ENCODE results near the gene CEP85L. TPM values are rescaled to one million over a fixed set of nuclear protein-coding genes. Genes with fewer than 3 reads are reported as not detected.

Gene CEP85L
- total and polyA plus RNA-seq, 2 donors (not counting 1 experiment from before 2014, with no cell fraction given) = 7.3 to 22.0 TPM

DNA sequence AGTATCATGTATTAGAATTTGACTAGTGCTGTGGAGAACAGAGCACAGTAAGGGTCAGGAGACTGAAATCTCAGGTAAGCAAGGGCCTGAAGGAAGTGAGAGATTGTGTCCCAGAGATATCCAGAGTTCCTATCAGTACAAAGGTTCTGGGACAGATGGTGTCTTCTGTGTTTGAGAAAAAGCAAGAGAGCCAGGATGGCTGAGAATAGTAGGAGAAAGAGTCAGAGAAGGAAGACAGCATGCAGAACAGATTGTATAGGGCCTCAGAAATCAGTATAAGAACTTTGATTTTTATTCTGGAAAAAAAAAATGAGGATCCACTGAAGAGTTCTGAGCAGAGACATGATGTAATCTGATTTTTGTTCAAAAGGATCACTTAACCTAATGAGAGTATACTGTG lies 178.1 kb downstream of the CEP85L start:
- H3K4me3 ChIP-seq (replicated peaks in 1 of 4; ENCODE audit: control extremely low read depth in 1 of 4, insufficient read depth in 1 of 4, low read depth in 3 of 4, low read length in 4 of 4) = no peak overlapping the region
- no peak overlapping the region for H3K9ac ChIP-seq (ENCODE audit: insufficient read depth, low read length)
- no peaks in the 10 kb centered on the region for H3K27me3 ChIP-seq (ENCODE audit: control insufficient read depth, insufficient read depth, low read length)
- no peaks in the 10 kb centered on the region for H4K20me1 ChIP-seq (ENCODE audit: control insufficient read depth, extremely low read depth, insufficient read depth, low read length)
- H3K27ac ChIP-seq (ENCODE audit: insufficient read depth, low read length) = no peak overlapping the region
- no peak overlapping the region for H3K4me2 ChIP-seq (ENCODE audit: extremely low read depth, insufficient read depth, low read length)
- TF ChIP-seq CTCF (conservative IDR thresholded peaks at IDR 0.05 in 1 of 2, IDR thresholded peaks at IDR 0.05 in 1 of 2; ENCODE audit: low read depth in 1 of 2, low read length in 2 of 2) = no peak
- TF ChIP-seq EZH2 (IDR thresholded peaks at IDR 0.05; ENCODE audit: low read length, missing control alignments) = no peak
- no peaks in the 10 kb centered on the region for H3K79me2 ChIP-seq (ENCODE audit: control insufficient read depth, insufficient read depth, low read length)
- H3K36me3 ChIP-seq (ENCODE audit: control insufficient read depth, insufficient read depth, low read length) = peaks cover 2% of the 10 kb centered on the region
- peaks cover 2% of the 10 kb centered on the region for H3K4me1 ChIP-seq (ENCODE audit: control insufficient read depth, extremely low read depth, insufficient read depth, low read length)
- no peaks in the 10 kb centered on the region for H3K9me3 ChIP-seq (ENCODE audit: control insufficient read depth, insufficient read depth, low read depth, low read length)
- H2AFZ ChIP-seq (ENCODE audit: low read length) = no peak overlapping the region
- no peak for DNase-seq (ENCODE audit: low read depth in 2 of 2)

GRCh38 chr6:118469468-118469867 lies 181.9 kb downstream of the CEP85L start:
- no peak overlapping the region for H3K4me2 ChIP-seq (ENCODE audit: extremely low read depth, insufficient read depth, low read length)
- TF ChIP-seq EZH2 (IDR thresholded peaks at IDR 0.05; ENCODE audit: low read length, missing control alignments) = no peak
- peaks cover 2% of the 10 kb centered on the region for H3K4me1 ChIP-seq (ENCODE audit: control insufficient read depth, extremely low read depth, insufficient read depth, low read length)
- no peaks in the 10 kb centered on the region for H3K27me3 ChIP-seq (ENCODE audit: control insufficient read depth, insufficient read depth, low read length)
- no peak overlapping the region for H3K4me3 ChIP-seq (replicated peaks in 1 of 4; ENCODE audit: control extremely low read depth in 1 of 4, insufficient read depth in 1 of 4, low read depth in 3 of 4, low read length in 4 of 4)
- no peaks in the 10 kb centered on the region for H4K20me1 ChIP-seq (ENCODE audit: control insufficient read depth, extremely low read depth, insufficient read depth, low read length)
- no peak overlapping the region for H3K27ac ChIP-seq (ENCODE audit: insufficient read depth, low read length)
- no peak overlapping the region for H3K9ac ChIP-seq (ENCODE audit: insufficient read depth, low read length)
- H3K9me3 ChIP-seq (ENCODE audit: control insufficient read depth, insufficient read depth, low read depth, low read length) = no peaks in the 10 kb centered on the region
- DNase-seq (ENCODE audit: low read depth in 2 of 2) = peak; percentile 8 to 54
- H3K79me2 ChIP-seq (ENCODE audit: control insufficient read depth, insufficient read depth, low read length) = no peaks in the 10 kb centered on the region
- peaks cover 2% of the 10 kb centered on the region for H3K36me3 ChIP-seq (ENCODE audit: control insufficient read depth, insufficient read depth, low read length)
- no peak overlapping the region for H2AFZ ChIP-seq (ENCODE audit: low read length)

GRCh38 chr6:118468682-118469465 lies 182.5 kb downstream of the CEP85L start:
- Histone ChIP-seq H3K79me2 (ENCODE audit: control insufficient read depth, insufficient read depth, low read length) (no peaks in the 10 kb centered on the region), H3K27me3 (ENCODE audit: control insufficient read depth, insufficient read depth, low read length) (no peaks in the 10 kb centered on the region), H2AFZ (ENCODE audit: low read length) (no peak overlapping the region), H3K27ac (ENCODE audit: insufficient read depth, low read length) (no peak overlapping the region), H3K4me3 (replicated peaks in 1 of 4; ENCODE audit: control extremely low read depth in 1 of 4, insufficient read depth in 1 of 4, low read depth in 3 of 4, low read length in 4 of 4) (no peak overlapping the region), H3K9ac (ENCODE audit: insufficient read depth, low read length) (no peak overlapping the region), H3K36me3 (ENCODE audit: control insufficient read depth, insufficient read depth, low read length) (peaks cover 2% of the 10 kb centered on the region), H3K4me2 (ENCODE audit: extremely low read depth, insufficient read depth, low read length) (no peak overlapping the region), H3K9me3 (ENCODE audit: control insufficient read depth, insufficient read depth, low read depth, low read length) (no peaks in the 10 kb centered on the region), H4K20me1 (ENCODE audit: control insufficient read depth, extremely low read depth, insufficient read depth, low read length) (no peaks in the 10 kb centered on the region), H3K4me1 (ENCODE audit: control insufficient read depth, extremely low read depth, insufficient read depth, low read length) (peaks cover 2% of the 10 kb centered on the region)
- TF ChIP-seq EZH2 (IDR thresholded peaks at IDR 0.05; ENCODE audit: low read length, missing control alignments) (no peak), CTCF (conservative IDR thresholded peaks at IDR 0.05 in 1 of 2, IDR thresholded peaks at IDR 0.05 in 1 of 2; ENCODE audit: low read depth in 1 of 2, low read length in 2 of 2) (no peak)
- peak; percentile 35 to 42 for DNase-seq (ENCODE audit: low read depth in 2 of 2)

Measured in fibroblast of lung (primary cell).